Astrocyte of the spinal cord (primary cell): ENCODE data around the gene PLEKHA6.

Experiments used
- DNase-seq: peaks from one replicate; pipeline ENCODE4 v3.0.0; 2011; ENCODE audit warnings: low read depth, low spot score
- H3K4me3 ChIP-seq: 2 replicates; pipeline ENCODE4 v1.5.1; 2011; ENCODE audit warnings: low read depth, mild to moderate bottlenecking, low read length, moderate library complexity
- in situ Hi-C: cut with HindIII; loops from 2 replicates; pipeline ENCODE4 v1.10.0; 2017; ENCODE audit warnings: low sequenced_read_pairs
- TF ChIP-seq, protein P1 (sequence below): IDR thresholded peaks from 2 replicates; pipeline ENCODE4 v1.5.1; 2012; ENCODE audit warnings: low read depth, mild to moderate bottlenecking, low read length, inconsistent platforms

PLEKHA6 gene

DNA sequence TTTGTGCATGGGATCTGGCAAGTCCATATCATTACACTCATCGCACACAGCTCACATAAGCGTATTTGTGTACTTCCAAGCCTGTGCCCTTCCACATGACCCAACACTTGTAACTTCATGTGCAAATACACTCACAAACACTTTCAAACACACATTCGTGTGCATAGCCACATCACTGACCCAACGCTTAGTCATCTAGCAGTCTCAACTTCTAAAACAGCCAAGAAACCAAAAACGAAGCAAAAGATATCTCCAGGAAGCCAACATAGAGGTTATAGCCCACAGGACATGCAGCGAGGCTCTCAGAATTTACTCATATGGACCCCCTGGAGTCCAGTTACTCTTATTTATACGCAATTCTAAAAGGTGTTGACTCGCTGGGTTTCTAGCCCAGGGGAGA is 135.1 kb downstream of the PLEKHA6 start:
- DNase-seq, result peak; percentile 19
- in situ Hi-C loops, result no loop called here

DNA sequence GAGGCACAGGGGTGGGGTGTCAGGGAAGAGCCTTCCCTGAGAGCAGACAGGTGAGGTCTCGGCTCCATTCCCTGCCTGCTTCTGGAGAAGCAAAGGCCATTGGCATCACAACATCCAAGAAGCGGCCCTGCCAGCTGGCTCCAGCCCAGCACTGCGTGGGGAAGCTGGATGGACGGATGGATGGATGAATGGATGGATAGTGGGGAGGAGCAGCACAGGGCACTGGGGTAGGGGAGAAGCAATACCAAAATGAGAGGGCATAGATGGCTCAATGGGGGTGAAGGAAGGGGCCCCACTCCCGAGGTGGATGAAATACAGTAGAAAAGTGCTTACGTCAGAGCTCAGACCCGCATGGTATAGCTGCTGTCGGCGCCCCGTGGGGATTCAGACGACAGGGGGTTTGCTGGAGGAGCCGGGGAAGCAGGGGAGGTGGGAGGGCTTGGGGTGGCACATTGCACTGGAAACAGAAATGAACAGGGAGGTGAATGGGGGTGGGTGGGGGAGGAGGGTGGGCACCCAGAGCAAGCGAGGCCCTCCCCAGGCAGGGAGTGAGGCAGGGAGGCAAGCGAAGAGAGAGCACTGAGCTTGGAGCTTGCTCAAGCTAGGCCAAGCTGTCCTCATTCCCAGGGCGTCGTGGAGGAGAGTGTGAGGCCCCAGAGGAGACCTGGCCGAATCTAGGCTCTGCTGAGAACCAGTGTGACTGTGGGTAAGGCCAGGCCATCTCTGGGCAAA is 136.4 kb downstream of the PLEKHA6 start:
- in situ Hi-C loops, result no loop called here
- no peak for DNase-seq
- TF ChIP-seq, protein P1, sequence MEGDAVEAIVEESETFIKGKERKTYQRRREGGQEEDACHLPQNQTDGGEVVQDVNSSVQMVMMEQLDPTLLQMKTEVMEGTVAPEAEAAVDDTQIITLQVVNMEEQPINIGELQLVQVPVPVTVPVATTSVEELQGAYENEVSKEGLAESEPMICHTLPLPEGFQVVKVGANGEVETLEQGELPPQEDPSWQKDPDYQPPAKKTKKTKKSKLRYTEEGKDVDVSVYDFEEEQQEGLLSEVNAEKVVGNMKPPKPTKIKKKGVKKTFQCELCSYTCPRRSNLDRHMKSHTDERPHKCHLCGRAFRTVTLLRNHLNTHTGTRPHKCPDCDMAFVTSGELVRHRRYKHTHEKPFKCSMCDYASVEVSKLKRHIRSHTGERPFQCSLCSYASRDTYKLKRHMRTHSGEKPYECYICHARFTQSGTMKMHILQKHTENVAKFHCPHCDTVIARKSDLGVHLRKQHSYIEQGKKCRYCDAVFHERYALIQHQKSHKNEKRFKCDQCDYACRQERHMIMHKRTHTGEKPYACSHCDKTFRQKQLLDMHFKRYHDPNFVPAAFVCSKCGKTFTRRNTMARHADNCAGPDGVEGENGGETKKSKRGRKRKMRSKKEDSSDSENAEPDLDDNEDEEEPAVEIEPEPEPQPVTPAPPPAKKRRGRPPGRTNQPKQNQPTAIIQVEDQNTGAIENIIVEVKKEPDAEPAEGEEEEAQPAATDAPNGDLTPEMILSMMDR, result no peak
- no peak overlapping the region for H3K4me3 ChIP-seq

More for the DNA sequence above, 135.1 kb downstream of the PLEKHA6 start:
- H3K4me3 ChIP-seq, result no peak overlapping the region
- TF ChIP-seq, protein P1, result no peak

DNA sequence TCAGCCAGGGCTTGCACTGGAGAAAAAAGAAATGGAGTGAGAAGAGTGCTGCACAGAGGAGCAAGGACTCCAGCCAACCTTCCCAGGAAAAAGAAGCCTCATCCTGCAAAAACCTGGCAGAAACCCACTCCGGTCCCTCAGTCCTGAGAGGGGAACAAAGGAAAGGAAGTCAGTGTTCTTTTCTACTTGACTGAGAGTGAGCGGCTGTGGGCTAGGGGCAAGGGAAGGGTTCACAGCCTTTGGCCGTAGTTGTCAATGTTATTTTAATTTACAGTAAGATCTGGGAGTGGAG is 137.0 kb downstream of the PLEKHA6 start:
- in situ Hi-C loops, result no loop called here
- no peak for DNase-seq
- TF ChIP-seq, protein P1, result no peak
- H3K4me3 ChIP-seq, result no peak overlapping the region

GRCh38 chr1:204222006-204222763 is 137.5 kb downstream of the PLEKHA6 start:
- TF ChIP-seq, protein P1, result no peak
- in situ Hi-C loops, result no loop called here
- H3K4me3 ChIP-seq, result no peak overlapping the region
- no peak for DNase-seq

DNA sequence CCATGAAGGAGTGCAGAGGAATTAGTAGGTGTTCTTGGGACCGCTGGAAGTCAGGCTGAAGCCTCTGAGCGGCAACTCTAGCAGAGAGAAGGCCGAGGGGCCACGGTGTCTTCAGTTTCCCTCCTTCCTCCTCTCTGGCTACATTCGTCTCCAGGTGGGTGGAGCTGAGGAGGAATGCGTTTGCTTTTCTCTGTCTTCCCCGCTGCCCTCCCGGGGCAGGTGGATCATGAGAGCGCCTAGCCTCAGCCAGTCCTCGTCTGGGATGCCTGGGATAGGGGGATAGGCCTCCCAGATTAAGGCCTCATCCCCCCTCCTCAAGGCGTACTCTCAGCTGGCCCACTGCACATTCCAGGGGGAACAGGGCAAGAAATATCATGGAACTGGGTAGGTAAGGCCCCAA is 138.5 kb downstream of the PLEKHA6 start:
- in situ Hi-C loops, result no loop called here
- no peak for DNase-seq
- no peak overlapping the region for H3K4me3 ChIP-seq
- TF ChIP-seq, protein P1, result no peak

- H3K4me3 ChIP-seq, result no peak overlapping the region
- DNase-seq, result no peak
- TF ChIP-seq, protein P1, result no peak
- in situ Hi-C loops, result no loop called here
Observed at GRCh38 chr1:204219971-204220616, 139.6 kb downstream of the PLEKHA6 start.
